Measurements from ENCODE around the gene RNASE4. TPM values are rescaled to one million over a fixed set of nuclear protein-coding genes. Genes with fewer than 3 reads are reported as not detected.
A peak's percentile ranks its signal among the peaks of the same experiment; 100 is the strongest.

Gene RNASE4
- total RNA-seq, 1 experiment from 2014 or later: not detected

DNA sequence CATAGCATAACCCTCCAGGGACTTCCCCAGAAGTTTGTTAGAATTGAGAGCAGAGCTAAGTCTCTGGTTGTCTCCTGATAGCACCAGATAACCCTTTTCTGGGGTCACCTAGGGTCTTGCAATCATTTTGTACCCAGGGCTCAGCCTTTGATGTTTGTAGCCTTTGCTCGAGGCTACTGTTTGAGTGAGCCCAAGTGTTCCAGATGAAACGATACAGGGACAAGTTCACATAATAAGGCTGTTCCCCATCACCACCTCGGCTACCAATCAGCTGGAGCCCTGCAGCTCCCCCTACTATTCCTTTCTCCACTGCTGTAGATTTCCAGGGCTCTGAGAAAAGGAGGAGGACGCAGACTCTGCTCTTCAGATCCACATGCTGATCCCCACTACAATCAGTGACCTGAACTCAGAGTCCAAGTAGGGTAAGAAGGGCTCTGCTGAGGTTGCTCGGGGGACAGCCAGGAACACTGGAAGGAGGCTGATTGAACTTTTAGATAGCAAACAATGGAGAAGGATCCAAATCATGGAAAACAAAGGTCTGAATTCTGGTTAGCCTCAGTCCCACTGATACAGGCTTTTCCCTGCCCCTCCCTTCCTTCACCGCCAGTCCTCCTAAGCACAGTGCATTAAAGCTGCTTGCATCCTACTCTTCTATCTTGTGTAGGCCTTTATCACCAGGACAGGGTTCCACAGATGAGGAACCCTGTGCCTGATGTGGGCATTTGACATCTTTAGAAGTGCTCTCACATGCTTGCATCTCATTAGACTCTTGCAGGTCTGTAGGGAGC is 61.4 kb downstream of the RNASE4 start, which contains the start of gene EDDM3A:
Gene EDDM3A, plus strand, starts transcription at position 317 of the 788 bp plus-strand sequence. CDS start 1,694 bp downstream, outside the sequence.
- H4K5ac ChIP-seq (ENCODE audit: insufficient read length, low read depth, low read length): no peak within 1 kb of the TSS
- peak within 1 kb of the TSS in 1 of 3 experiments; percentile 80; a peak in 2 of 7 replicates for H3K27ac Mint-ChIP-seq
- H3K18ac ChIP-seq (ENCODE audit: insufficient read length, low read depth, low read length): no peak within 1 kb of the TSS
- no peaks in the 10 kb centered on the region for H3K79me1 ChIP-seq (ENCODE audit: insufficient read depth, low read depth, low read length, poor library complexity, severe bottlenecking)
- H3K4me1 ChIP-seq (ENCODE audit: insufficient read depth, low read length): no peaks in the 10 kb centered on the region
- no peak within 1 kb of the TSS for H2BK20ac ChIP-seq (ENCODE audit: low read depth, low read length, poor library complexity, severe bottlenecking)
- no peak within 1 kb of the TSS for H4K91ac ChIP-seq (ENCODE audit: insufficient read length, low read depth, low read length)
- no peaks in the 10 kb centered on the region for H3K27me3 ChIP-seq (ENCODE audit: insufficient read depth, low read length)
- no peak within 1 kb of the TSS for H3K4me2 ChIP-seq (ENCODE audit: insufficient read depth, insufficient read length, low read length)
- no CpG with 5 or more reads among the region's 6 CpGs for WGBS (ENCODE audit: extremely low coverage, insufficient read length, low lambda C conversion rate)
- no peak within 1 kb of the TSS for H2AK5ac ChIP-seq (ENCODE audit: insufficient read length, low read length)
- H3K23ac ChIP-seq (ENCODE audit: insufficient read length, low read depth, low read length): no peak within 1 kb of the TSS
- DNase-seq: no peak
- H3K36me3 Mint-ChIP-seq (ENCODE audit: insufficient read depth in 1 of 3, low read depth in 3 of 3): no peaks in the 10 kb centered on the region
- no peaks in the 10 kb centered on the region; the same call in 1 of the 2 replicates for H3K27me3 Mint-ChIP-seq (ENCODE audit: low read depth)
- no peaks in the 10 kb centered on the region for H3K23me2 ChIP-seq (ENCODE audit: insufficient read length, low read depth, low read length, poor library complexity, severe bottlenecking)
- H3K4ac ChIP-seq (ENCODE audit: low read depth, low read length): no peak within 1 kb of the TSS
- H2BK15ac ChIP-seq (ENCODE audit: low read depth, low read length): no peak within 1 kb of the TSS
- H4K8ac ChIP-seq (replicated peaks; ENCODE audit: insufficient read length, low read depth, low read length): no peak within 1 kb of the TSS
- H3K79me2 ChIP-seq (ENCODE audit: insufficient read depth, low read length): no peaks in the 10 kb centered on the region
- no peak within 1 kb of the TSS for H3T11ph ChIP-seq (ENCODE audit: low read length)
- H2AFZ ChIP-seq (ENCODE audit: low read length): no peak within 1 kb of the TSS
- H4K20me1 ChIP-seq (ENCODE audit: control insufficient read depth, insufficient read depth, insufficient read length): no peaks in the 10 kb centered on the region
- no peaks in the 10 kb centered on the region for H3K9me3 Mint-ChIP-seq
- H3K14ac ChIP-seq (ENCODE audit: insufficient read depth, low read length): no peak within 1 kb of the TSS
- H3K4me3 Mint-ChIP-seq: no peak within 1 kb of the TSS
- H3K9ac ChIP-seq (ENCODE audit: extremely low read depth, insufficient read length, low read length): no peak within 1 kb of the TSS
- TF ChIP-seq, protein P1, sequence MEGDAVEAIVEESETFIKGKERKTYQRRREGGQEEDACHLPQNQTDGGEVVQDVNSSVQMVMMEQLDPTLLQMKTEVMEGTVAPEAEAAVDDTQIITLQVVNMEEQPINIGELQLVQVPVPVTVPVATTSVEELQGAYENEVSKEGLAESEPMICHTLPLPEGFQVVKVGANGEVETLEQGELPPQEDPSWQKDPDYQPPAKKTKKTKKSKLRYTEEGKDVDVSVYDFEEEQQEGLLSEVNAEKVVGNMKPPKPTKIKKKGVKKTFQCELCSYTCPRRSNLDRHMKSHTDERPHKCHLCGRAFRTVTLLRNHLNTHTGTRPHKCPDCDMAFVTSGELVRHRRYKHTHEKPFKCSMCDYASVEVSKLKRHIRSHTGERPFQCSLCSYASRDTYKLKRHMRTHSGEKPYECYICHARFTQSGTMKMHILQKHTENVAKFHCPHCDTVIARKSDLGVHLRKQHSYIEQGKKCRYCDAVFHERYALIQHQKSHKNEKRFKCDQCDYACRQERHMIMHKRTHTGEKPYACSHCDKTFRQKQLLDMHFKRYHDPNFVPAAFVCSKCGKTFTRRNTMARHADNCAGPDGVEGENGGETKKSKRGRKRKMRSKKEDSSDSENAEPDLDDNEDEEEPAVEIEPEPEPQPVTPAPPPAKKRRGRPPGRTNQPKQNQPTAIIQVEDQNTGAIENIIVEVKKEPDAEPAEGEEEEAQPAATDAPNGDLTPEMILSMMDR (conservative IDR thresholded peaks at IDR 0.05): no peak
- no peak within 1 kb of the TSS for H2BK12ac ChIP-seq (ENCODE audit: insufficient read length, low read depth, low read length)
- H3K4me1 Mint-ChIP-seq: peaks cover 12 to 13% of the 10 kb centered on the region in 2 experiments
- H2BK120ac ChIP-seq (ENCODE audit: low read depth, low read length, poor library complexity, severe bottlenecking): no peak within 1 kb of the TSS
- no peaks in the 10 kb centered on the region for H3K9me3 ChIP-seq (ENCODE audit: control insufficient read depth, low read depth, low read length)
- H3K27ac ChIP-seq (ENCODE audit: insufficient read length, low read depth, low read length): no peak within 1 kb of the TSS
- H2BK5ac ChIP-seq (ENCODE audit: insufficient read length, low read length): no peak within 1 kb of the TSS
- H3K56ac ChIP-seq (ENCODE audit: insufficient read length, low read depth, low read length): no peak within 1 kb of the TSS
